GM21447 (cell line): ENCODE results near the gene CAPN2.
A peak's percentile ranks its signal among the peaks of the same experiment; 100 is the strongest.
"Not testable (repeated sequence)": the region's sequence is repeated elsewhere in the genome, so short reads cannot be mapped to it uniquely, and the experiment has no call there.

ENCODE experiments used
- ATAC-seq: cut with Tn5 transposase; IDR thresholded peaks from one replicate; pipeline ENCODE4 v1.9.1; 2021; ENCODE audit not compliant: unreplicated experiment

The CAPN2 gene

GRCh38 chr1:223716302-223716862 lies 4.0 kb downstream of the CAPN2 start:
- peak; percentile 50 for ATAC-seq

GRCh38 chr1:223717123-223717522 lies 4.8 kb downstream of the CAPN2 start:
- ATAC-seq, result no peak

GRCh38 chr1:223717695-223718363 lies 5.5 kb downstream of the CAPN2 start:
- no peak for ATAC-seq

- no peak for ATAC-seq
Measured at GRCh38 chr1:223718850-223719249, 6.5 kb downstream of the CAPN2 start.

GRCh38 chr1:223720971-223721591 lies 8.7 kb downstream of the CAPN2 start:
- no peak for ATAC-seq

- no peak for ATAC-seq
Measured at GRCh38 chr1:223721658-223722607, 9.6 kb downstream of the CAPN2 start.

- ATAC-seq, result no peak
Measured at GRCh38 chr1:223723351-223723904, 11.1 kb downstream of the CAPN2 start.

- no peak for ATAC-seq
Measured at GRCh38 chr1:223724376-223724775, 12.0 kb downstream of the CAPN2 start.

- no peak for ATAC-seq
Measured at GRCh38 chr1:223725578-223725977, 13.2 kb downstream of the CAPN2 start.

GRCh38 chr1:223726380-223727001 lies 14.2 kb downstream of the CAPN2 start:
- peak; percentile 94 for ATAC-seq

- no peak for ATAC-seq
Measured at GRCh38 chr1:223727541-223727940, 15.2 kb downstream of the CAPN2 start.

GRCh38 chr1:223729906-223730305 lies 17.6 kb downstream of the CAPN2 start:
- no peak for ATAC-seq

GRCh38 chr1:223730479-223731132 lies 18.3 kb downstream of the CAPN2 start:
- ATAC-seq, result no peak

- no peak for ATAC-seq
Measured at GRCh38 chr1:223731133-223731770, 18.9 kb downstream of the CAPN2 start.

GRCh38 chr1:223732993-223733798 lies 20.9 kb downstream of the CAPN2 start:
- ATAC-seq, result no peak

- no peak for ATAC-seq
Measured at GRCh38 chr1:223733898-223734852, 21.8 kb downstream of the CAPN2 start.

- not testable (repeated sequence) for ATAC-seq
Measured at GRCh38 chr1:223736638-223737037, 24.3 kb downstream of the CAPN2 start.

GRCh38 chr1:223737342-223737741 lies 25.0 kb downstream of the CAPN2 start:
- ATAC-seq, result no peak
